GM12874 (cell line): ENCODE results near the gene IRS1.

ENCODE experiments used
- TF ChIP-seq, protein P1 (sequence below): IDR thresholded peaks from 2 replicates; pipeline ENCODE4 v1.5.1; 2011; ENCODE audit warnings: low read depth, mild to moderate bottlenecking, control low read depth, low read length, moderate library complexity; ENCODE audit not compliant: insufficient read depth

The IRS1 gene

DNA sequence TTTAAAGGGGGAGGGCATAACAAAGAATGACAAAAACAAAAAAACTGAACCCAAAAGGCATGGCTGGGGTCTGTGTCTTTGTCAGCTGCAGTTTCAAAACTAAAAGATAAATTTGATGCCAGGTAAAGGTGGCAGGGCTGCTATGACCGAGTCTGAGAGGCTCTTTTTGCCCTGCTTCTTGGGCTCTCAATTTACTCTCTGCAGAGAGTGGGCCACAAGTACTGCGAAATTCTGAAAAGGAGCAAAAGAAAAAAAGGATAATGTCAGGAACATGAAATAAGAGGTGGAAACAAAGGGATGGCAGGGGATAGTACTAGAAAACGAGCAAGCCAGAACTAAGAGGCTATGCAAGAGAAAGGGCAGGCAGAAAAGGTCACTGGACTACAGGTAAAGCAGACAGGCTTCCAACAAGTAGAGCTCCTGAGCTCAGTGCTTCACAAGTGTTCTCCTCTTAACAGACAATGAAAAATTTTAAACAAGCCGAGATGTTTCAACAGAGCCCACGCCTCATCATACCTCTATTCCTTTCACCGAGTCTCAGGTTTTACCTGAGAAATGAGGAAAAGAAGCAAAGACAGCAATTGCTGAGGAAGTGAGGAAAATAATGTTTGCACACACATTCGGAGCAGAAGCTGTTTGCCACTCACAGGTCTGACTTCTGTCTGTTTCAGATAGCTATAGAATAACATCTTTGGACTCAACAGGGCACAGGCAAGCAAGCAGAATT lies 7.3 kb downstream of the IRS1 start:
- TF ChIP-seq, protein P1, sequence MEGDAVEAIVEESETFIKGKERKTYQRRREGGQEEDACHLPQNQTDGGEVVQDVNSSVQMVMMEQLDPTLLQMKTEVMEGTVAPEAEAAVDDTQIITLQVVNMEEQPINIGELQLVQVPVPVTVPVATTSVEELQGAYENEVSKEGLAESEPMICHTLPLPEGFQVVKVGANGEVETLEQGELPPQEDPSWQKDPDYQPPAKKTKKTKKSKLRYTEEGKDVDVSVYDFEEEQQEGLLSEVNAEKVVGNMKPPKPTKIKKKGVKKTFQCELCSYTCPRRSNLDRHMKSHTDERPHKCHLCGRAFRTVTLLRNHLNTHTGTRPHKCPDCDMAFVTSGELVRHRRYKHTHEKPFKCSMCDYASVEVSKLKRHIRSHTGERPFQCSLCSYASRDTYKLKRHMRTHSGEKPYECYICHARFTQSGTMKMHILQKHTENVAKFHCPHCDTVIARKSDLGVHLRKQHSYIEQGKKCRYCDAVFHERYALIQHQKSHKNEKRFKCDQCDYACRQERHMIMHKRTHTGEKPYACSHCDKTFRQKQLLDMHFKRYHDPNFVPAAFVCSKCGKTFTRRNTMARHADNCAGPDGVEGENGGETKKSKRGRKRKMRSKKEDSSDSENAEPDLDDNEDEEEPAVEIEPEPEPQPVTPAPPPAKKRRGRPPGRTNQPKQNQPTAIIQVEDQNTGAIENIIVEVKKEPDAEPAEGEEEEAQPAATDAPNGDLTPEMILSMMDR, result no peak

DNA sequence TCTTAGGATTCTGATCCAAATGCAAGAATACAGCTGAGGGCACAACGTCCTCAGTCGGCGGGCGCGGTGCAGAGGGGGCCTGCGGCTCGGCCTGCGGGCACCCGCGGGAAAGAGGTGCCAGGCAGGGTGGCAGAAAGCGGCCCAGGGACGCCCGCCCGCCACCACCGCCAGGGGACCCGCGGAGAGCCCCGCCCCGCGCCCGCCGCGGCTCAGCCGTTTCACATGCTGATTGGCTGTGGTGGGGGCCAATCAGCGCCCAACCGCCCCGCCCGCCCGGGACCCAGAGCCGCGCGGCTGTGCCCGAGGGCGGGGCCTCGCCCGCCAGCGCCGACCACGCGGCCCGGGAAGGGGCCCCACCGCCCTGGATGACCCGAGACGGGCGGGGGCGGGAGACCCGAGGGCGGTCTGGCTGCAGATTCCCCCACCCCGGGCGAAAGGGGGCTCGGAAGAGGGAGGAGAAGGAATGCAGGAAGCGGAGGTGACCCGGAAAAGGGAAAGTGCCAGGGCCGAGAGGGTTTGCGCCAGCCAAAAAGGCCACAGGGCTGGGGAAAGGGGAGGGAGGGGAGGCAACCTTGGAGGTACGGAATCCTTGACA lies 8.0 kb downstream of the IRS1 start:
- TF ChIP-seq, protein P1, result peak; percentile 35

DNA sequence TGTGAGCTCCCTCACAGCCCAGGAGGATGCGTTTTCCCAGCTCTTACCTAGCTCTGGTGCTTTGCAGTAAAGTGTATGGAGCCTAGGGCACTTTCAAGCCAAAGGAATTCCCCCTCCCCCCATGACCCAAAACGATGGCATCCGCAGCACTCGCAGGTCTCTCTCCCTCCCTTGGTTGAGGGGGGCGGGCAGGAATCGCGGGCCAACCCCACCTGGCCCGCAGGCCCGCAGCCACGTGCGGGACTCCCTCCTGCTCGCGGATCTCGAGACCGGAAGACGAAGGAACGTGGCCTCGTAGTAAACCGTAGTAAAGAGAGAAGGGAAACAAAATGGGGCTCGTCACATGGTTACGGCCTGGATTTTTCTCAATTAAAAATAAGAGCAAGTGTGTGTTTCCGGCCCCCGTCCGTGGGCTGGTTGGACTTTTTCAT lies 8.5 kb downstream of the IRS1 start:
- TF ChIP-seq, protein P1, result no peak

DNA sequence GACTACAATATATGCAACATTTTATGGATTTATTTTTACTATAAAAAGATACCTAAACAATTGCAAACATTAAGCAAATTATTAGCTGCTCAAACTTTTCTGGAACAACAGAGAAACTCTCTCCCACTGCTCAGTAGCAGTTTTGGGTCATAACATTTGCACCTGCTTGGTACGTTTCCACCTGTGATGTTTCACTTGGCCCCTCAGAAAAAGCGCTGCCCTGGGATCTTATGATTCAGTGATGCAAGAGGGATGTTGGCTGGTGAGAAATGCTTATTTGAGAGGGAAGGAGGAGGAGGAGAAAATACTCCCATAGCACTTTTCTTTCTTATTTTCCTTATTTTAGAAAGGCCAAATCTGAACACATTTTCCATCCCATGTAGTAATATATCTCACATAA lies 9.2 kb downstream of the IRS1 start:
- TF ChIP-seq, protein P1, result no peak

DNA sequence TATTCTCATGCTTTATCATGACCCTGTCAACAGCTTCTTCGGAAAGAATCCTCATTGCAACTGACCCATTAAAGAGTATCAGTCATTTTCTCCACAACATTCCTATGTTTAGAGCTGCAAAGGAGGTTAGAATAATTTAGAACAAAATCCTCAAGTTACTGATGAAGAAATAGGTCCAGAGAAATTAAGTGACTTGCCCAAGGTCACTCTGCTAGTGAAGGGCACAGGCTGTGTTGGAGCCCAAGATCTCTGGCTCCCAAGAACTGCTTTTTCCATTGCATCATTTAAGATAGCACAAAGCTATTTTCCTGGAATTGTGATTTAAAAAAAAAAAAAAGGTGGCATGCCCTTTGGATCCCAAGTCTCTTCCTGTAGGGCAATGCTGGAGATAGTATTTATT lies 9.6 kb downstream of the IRS1 start:
- TF ChIP-seq, protein P1, result no peak

DNA sequence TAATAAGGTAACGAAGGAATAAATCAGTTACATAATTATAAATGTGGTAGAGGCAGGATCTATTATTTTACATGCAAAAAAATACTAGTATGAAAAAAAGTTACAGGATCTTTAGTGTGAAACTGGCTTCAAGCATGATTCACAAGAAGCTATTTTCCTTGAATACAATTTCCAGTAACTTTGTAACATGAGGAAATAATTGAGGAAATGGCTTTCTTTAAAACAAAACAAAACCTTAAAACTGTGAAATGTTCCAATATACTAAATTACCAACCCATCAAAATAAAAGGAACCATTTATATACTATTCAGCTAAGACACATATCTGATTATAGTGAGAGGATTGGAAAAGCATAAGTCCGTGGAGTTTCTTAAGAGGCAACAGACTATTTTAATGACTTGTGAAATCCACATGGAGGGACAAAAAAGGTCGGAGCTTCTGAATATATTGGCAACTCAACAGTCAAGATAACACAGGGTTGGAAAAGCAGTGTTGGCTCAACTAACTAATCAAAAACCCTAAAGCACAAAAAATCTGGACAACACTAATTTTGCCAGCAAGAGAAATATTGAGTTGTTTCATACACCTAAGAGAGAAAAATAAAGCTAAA lies 10.6 kb downstream of the IRS1 start:
- TF ChIP-seq, protein P1, result no peak

DNA sequence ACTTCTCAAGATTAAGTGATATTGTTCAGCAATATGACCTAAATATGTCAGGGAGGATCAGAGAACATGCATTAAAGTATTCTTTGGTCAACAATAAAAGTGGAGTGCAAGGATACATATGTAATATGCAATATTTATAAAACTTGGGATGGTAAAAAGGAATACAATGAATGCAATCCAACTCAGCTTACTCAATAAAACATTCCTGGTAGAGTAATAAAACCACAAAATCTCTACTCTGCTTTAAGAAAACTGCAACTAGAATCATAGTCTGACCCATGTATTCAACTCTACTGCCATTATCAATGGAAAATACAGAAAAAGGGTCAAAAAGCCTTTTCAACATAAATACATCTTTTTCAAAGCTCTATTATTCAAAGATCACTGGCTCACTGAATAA lies 11.6 kb downstream of the IRS1 start:
- TF ChIP-seq, protein P1, result no peak
